Peyer's patch (tissue), 4 donors: ENCODE measurements around the gene PPP2R5B.

ENCODE experiments used
- CTCF ChIP-seq, 6 experiments: fragments of 450-650 bp in 4 of 6; fragments of 200-600 bp in 2 of 6; sonication (generic) in 1 of 6; IDR thresholded peaks; one replicate each; pipeline ENCODE4 v1.5.1; 2017 to 2019; ENCODE audit warnings: antibody characterized with exemption in 6 of 6, mild to moderate bottlenecking in 3 of 6, moderate library complexity in 1 of 6
- POLR2A ChIP-seq, 2 donors: fragments of 450-650 bp; IDR thresholded peaks; one replicate each; pipeline ENCODE4 v1.5.1; 2017; ENCODE audit warnings: antibody characterized with exemption in 2 of 2, mild to moderate bottlenecking in 2 of 2, moderate library complexity in 2 of 2

DNA sequence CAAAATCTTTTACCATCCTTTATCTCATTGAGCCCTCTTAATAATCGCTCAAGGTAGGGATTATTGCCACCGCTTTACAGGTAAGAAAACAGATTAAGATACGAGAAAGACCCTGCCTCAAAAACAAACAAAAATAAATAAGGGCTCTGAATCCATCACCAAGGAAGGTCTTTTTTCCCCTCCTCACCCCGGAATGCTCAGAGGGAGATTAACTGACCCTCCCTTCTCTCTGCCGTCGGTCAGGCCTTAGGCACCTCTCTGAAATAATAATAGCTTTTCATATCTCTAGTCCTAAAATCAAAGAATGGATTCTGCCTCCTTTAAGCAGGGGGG lies 6.9 kb upstream of the PPP2R5B start:
- TF ChIP-seq POLR2A (IDR thresholded peaks at IDR 0.05) (no peak), CTCF (IDR thresholded peaks at IDR 0.05) (no peak)
